ENCODE results near the gene CDK4. TPM values are rescaled to one million over a fixed set of nuclear protein-coding genes. Genes with fewer than 3 reads are reported as not detected.

The CDK4 gene
- total RNA-seq, 1 experiment from 2014 or later = 210 TPM

GRCh38 chr12:57759360-57759980, 7.4 kb upstream of the CDK4 start:
- no peaks in the 10 kb centered on the region for H3K36me3 ChIP-seq (ENCODE audit: control insufficient read depth, insufficient read depth, low read length)
- no peaks in the 10 kb centered on the region for H3K9me3 Mint-ChIP-seq (ENCODE audit: unreplicated experiment)
- CTCF ChIA-PET = interaction anchor here (0.7 to 1.2 kb wide), 6 partner anchors 13 to 138 kb away, joined by 3 to 9 read pairs (median 6); partner anchors contain the start of genes EEF1AKMT3, METTL1 and TSPAN31
- no peak overlapping the region for H3K4me3 Mint-ChIP-seq (ENCODE audit: unreplicated experiment)
- peaks cover 12% of the 10 kb centered on the region for H3K4me1 Mint-ChIP-seq (ENCODE audit: low read depth, unreplicated experiment)
- BruUV-seq (replicated peaks) = no TSS peak
- intact Hi-C loops (cut with micrococcal nuclease; ENCODE audit: unreplicated experiment) = no loop called here
- H3K27ac Mint-ChIP-seq (ENCODE audit: unreplicated experiment) = no peak overlapping the region
- H3K4me1 ChIP-seq = 0 out of 2 replicates have a peak, but pooled peaks cover 8% of the 10 kb centered on the region
- DNase-seq = peak in 1 of 2 experiments; percentile 38
- TF ChIP-seq CTCF (IDR thresholded peaks at IDR 0.05; ENCODE audit: insufficient read depth in 1 of 2, low read depth in 1 of 2, low read length in 1 of 2, severe bottlenecking in 1 of 2, unreplicated experiment in 1 of 2) = peak; percentile 39 to 61
- H3K27me3 ChIP-seq (replicated peaks; ENCODE audit: control insufficient read depth, insufficient read depth, low read length) = no peaks in the 10 kb centered on the region
- no peaks in the 10 kb centered on the region for H3K27me3 Mint-ChIP-seq (ENCODE audit: insufficient read depth, unreplicated experiment)
- POLR2A ChIA-PET = interaction anchor here (0.8 kb wide), 1 partner anchor 182 kb away, joined by 3 read pairs; the partner anchor contains the start of gene ATP23
- H3K9me3 ChIP-seq = no peaks in the 10 kb centered on the region
- peaks cover 2% of the 10 kb centered on the region for H3K36me3 Mint-ChIP-seq (ENCODE audit: insufficient read depth, unreplicated experiment)
- H3K4me3 ChIP-seq (ENCODE audit: low read depth, low read length) = no peak overlapping the region

GRCh38 chr12:57758552-57759359, 6.6 kb upstream of the CDK4 start:
- intact Hi-C loops (cut with micrococcal nuclease; ENCODE audit: unreplicated experiment) = no loop called here
- Mint-ChIP-seq H3K27me3 (ENCODE audit: insufficient read depth, unreplicated experiment) (no peaks in the 10 kb centered on the region), H3K27ac (ENCODE audit: unreplicated experiment) (no peak overlapping the region), H3K4me3 (ENCODE audit: unreplicated experiment) (no peak overlapping the region), H3K36me3 (ENCODE audit: insufficient read depth, unreplicated experiment) (peaks cover 9% of the 10 kb centered on the region), H3K4me1 (ENCODE audit: low read depth, unreplicated experiment) (peaks cover 19% of the 10 kb centered on the region), H3K9me3 (ENCODE audit: unreplicated experiment) (no peaks in the 10 kb centered on the region)
- no peaks in the 10 kb centered on the region for H3K36me3 ChIP-seq (ENCODE audit: control insufficient read depth, insufficient read depth, low read length)
- H3K27me3 ChIP-seq (replicated peaks; ENCODE audit: control insufficient read depth, insufficient read depth, low read length) = no peaks in the 10 kb centered on the region
- 0 out of 2 replicates have a peak, but pooled peaks cover 12% of the 10 kb centered on the region for H3K4me1 ChIP-seq
- no peak overlapping the region for H3K4me3 ChIP-seq (ENCODE audit: low read depth, low read length)
- H3K9me3 ChIP-seq = no peaks in the 10 kb centered on the region
- BruUV-seq (replicated peaks) = no TSS peak
- ChIA-PET POLR2A (interaction anchor here (0.8 kb wide), 1 partner anchor 182 kb away, joined by 3 read pairs; the partner anchor contains the start of gene ATP23), CTCF (interaction anchor here (0.5 to 1.2 kb wide), 4 partner anchors 14 to 247 kb away, joined by 3 to 9 read pairs (median 5); partner anchors contain the start of gene TSPAN31)
- TF ChIP-seq CTCF (IDR thresholded peaks at IDR 0.05; ENCODE audit: insufficient read depth in 1 of 2, low read depth in 1 of 2, low read length in 1 of 2, severe bottlenecking in 1 of 2, unreplicated experiment in 1 of 2) = no peak
- no peak for DNase-seq

- POLR2A ChIA-PET = no interaction called here
- intact Hi-C loops (cut with micrococcal nuclease; ENCODE audit: unreplicated experiment) = no loop called here
- H3K4me1 ChIP-seq = 0 out of 2 replicates have a peak, but pooled peaks cover 12% of the 10 kb centered on the region
- H3K27me3 ChIP-seq (replicated peaks; ENCODE audit: control insufficient read depth, insufficient read depth, low read length) = no peaks in the 10 kb centered on the region
- H3K4me3 ChIP-seq (ENCODE audit: low read depth, low read length) = no peak overlapping the region
- no peaks in the 10 kb centered on the region for H3K36me3 ChIP-seq (ENCODE audit: control insufficient read depth, insufficient read depth, low read length)
- H3K9me3 ChIP-seq = no peaks in the 10 kb centered on the region
- H3K9me3 Mint-ChIP-seq (ENCODE audit: unreplicated experiment) = no peaks in the 10 kb centered on the region
- H3K27me3 Mint-ChIP-seq (ENCODE audit: insufficient read depth, unreplicated experiment) = no peaks in the 10 kb centered on the region
- H3K27ac Mint-ChIP-seq (ENCODE audit: unreplicated experiment) = no peak overlapping the region
- H3K4me1 Mint-ChIP-seq (ENCODE audit: low read depth, unreplicated experiment) = peaks cover 19% of the 10 kb centered on the region
- no peak for DNase-seq
- peaks cover 11% of the 10 kb centered on the region for H3K36me3 Mint-ChIP-seq (ENCODE audit: insufficient read depth, unreplicated experiment)
- no peak overlapping the region for H3K4me3 Mint-ChIP-seq (ENCODE audit: unreplicated experiment)
- TF ChIP-seq CTCF (IDR thresholded peaks at IDR 0.05; ENCODE audit: insufficient read depth in 1 of 2, low read depth in 1 of 2, low read length in 1 of 2, severe bottlenecking in 1 of 2, unreplicated experiment in 1 of 2) = no peak
- CTCF ChIA-PET = no interaction called here
- BruUV-seq (replicated peaks) = no TSS peak
Observed at GRCh38 chr12:57757771-57758170, 5.7 kb upstream of the CDK4 start.
